ENCODE measurements around the gene MRPL24. TPM values are rescaled to one million over a fixed set of nuclear protein-coding genes. Genes with fewer than 3 reads are reported as not detected.

MRPL24 gene
- total and polyA plus RNA-seq, 2 of the 13 experiments (the other 11 are each of a cell fraction or from before 2014, with no cell fraction given) = 38.1 to 42.9 TPM

GRCh38 chr1:156740741-156741480 lies at the start of gene MRPL24 (continued):
- peak; percentile 82; the same call in 1 of the 2 replicates for TF ChIP-seq EED (CRISPR knock-in tag; IDR thresholded peaks at IDR 0.05)
- TF ChIP-seq YEATS2 (CRISPR knock-in tag; IDR thresholded peaks at IDR 0.05; ENCODE audit: borderline replicate concordance) = peak; percentile 92
- TF ChIP-seq KLF9 (CRISPR knock-in tag; IDR thresholded peaks at IDR 0.05; ENCODE audit: low read depth) = no peak
- TF ChIP-seq, protein P1, sequence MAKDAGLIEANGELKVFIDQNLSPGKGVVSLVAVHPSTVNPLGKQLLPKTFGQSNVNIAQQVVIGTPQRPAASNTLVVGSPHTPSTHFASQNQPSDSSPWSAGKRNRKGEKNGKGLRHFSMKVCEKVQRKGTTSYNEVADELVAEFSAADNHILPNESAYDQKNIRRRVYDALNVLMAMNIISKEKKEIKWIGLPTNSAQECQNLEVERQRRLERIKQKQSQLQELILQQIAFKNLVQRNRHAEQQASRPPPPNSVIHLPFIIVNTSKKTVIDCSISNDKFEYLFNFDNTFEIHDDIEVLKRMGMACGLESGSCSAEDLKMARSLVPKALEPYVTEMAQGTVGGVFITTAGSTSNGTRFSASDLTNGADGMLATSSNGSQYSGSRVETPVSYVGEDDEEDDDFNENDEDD (CRISPR knock-in tag; IDR thresholded peaks at IDR 0.05; ENCODE audit: borderline replicate concordance) = peak; percentile 77; the same call in 1 of the 2 replicates
- TF ChIP-seq, protein P2, sequence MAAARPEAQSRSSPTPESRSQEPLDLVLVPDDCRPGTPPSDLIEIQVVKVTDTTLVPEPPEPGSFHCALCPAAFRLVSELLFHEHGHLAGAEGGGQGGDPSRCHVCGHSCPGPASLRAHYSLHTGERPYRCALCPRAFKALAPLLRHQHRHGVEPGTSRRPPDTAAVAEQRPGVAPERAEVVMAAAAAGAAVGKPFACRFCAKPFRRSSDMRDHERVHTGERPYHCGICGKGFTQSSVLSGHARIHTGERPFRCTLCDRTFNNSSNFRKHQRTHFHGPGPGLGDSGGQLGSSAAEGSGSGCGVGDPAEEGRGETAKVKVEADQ (CRISPR knock-in tag; IDR thresholded peaks at IDR 0.05; ENCODE audit: borderline replicate concordance) = peak; percentile 88
- TF ChIP-seq ZNF670 (CRISPR knock-in tag; IDR thresholded peaks at IDR 0.05; ENCODE audit: borderline replicate concordance) = peak; percentile 70; the same call in 1 of the 2 replicates
- TF ChIP-seq, protein P3, sequence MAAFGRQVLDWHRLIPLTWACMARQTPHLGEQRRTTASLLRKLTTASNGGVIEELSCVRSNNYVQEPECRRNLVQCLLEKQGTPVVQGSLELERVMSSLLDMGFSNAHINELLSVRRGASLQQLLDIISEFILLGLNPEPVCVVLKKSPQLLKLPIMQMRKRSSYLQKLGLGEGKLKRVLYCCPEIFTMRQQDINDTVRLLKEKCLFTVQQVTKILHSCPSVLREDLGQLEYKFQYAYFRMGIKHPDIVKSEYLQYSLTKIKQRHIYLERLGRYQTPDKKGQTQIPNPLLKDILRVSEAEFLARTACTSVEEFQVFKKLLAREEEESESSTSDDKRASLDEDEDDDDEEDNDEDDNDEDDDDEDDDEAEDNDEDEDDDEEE (CRISPR knock-in tag; IDR thresholded peaks at IDR 0.05) = no peak
- 0 out of 2 replicates have a peak, but pooled peaks have one; percentile 46 for TF ChIP-seq ZBTB20 (CRISPR knock-in tag; IDR thresholded peaks at IDR 0.05; ENCODE audit: borderline replicate concordance, low read depth)
- no peak for TF ChIP-seq ZXDC (CRISPR knock-in tag; IDR thresholded peaks at IDR 0.05)
- peak; percentile 49; the same call in 1 of the 2 replicates for TF ChIP-seq GFI1 (CRISPR knock-in tag; IDR thresholded peaks at IDR 0.05; ENCODE audit: borderline replicate concordance)
- peak; percentile 59; the same call in 1 of the 2 replicates for TF ChIP-seq RFXANK (CRISPR knock-in tag; IDR thresholded peaks at IDR 0.05)
- no peak for TF ChIP-seq ZSCAN20 (CRISPR knock-in tag; IDR thresholded peaks at IDR 0.05; ENCODE audit: borderline replicate concordance)
- no peak; the same call in 1 of the 2 replicates for TF ChIP-seq ETV6 (CRISPR knock-in tag; conservative IDR thresholded peaks at IDR 0.05)
- TF ChIP-seq ZBED4 (CRISPR knock-in tag; IDR thresholded peaks at IDR 0.05; ENCODE audit: borderline replicate concordance) = 0 out of 2 replicates have a peak, but pooled peaks have one; percentile 23
- no peak for TF ChIP-seq NFYB (CRISPR knock-in tag; IDR thresholded peaks at IDR 0.05)
- no peak; the same call in 1 of the 2 replicates for TF ChIP-seq ARHGAP35 (CRISPR knock-in tag; IDR thresholded peaks at IDR 0.05; ENCODE audit: borderline replicate concordance)
- 0 out of 2 replicates have a peak, but pooled peaks have one; percentile 64 for TF ChIP-seq ZFP36L1 (CRISPR knock-in tag; IDR thresholded peaks at IDR 0.05)
- no peak for TF ChIP-seq ZKSCAN1 (IDR thresholded peaks at IDR 0.05; ENCODE audit: low read length)
- TF ChIP-seq AHR (CRISPR knock-in tag; IDR thresholded peaks at IDR 0.05) = no peak; the same call in 1 of the 2 replicates

Measured in HepG2 (cell line).